DMS114 treated with DMSO at 0.1 percent for 48 hours (cell line): ENCODE data around the gene SLC8B1.

Experiments
- DNase-seq: peaks from one replicate; lab custom pipeline; 2025; ENCODE audit not compliant: unreplicated experiment; lab: John Stamatoyannopoulos, UW

Gene SLC8B1

DNA sequence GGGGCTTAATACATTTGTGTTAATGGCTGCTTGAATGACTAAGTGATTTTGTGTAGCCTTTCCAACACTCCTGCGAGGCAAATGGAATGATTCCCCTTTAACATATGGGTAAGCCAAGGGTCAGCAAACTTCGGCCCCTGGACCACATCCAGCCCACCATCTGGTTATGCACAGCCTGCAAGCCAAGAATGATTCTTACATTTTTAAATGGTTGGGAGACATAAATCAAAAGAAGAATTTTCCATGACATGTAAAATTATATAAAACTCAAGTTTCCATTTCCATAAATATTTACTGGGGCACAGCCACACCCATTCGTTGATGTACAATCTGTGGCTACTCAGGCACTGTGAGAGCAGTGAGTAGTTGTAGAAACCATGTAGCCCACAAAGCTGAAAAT is 9.0 kb downstream of the SLC8B1 start:
- no peak for DNase-seq

DNA sequence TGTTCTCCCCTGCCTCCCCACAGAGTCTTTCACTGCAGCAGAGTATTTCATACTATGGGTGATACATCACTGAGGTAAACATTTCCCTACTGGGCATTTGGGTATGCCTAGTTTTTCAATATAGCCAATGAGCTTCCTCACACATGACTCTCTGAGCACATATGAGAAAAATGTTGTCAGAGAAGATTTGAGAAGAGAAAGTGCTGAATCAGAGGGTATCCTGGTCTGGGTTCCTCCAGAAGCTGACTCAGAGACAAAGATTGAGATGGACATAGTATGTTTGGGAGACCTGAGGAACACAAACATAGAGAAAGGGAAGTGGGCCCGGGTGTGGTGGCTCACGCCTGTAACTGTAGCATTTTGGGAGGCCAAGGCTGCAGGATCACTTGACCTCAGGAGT is 12.6 kb downstream of the SLC8B1 start:
- no peak for DNase-seq

- no peak for DNase-seq
Observed at GRCh38 chr12:113320401-113320800, 14.5 kb downstream of the SLC8B1 start.

DNA sequence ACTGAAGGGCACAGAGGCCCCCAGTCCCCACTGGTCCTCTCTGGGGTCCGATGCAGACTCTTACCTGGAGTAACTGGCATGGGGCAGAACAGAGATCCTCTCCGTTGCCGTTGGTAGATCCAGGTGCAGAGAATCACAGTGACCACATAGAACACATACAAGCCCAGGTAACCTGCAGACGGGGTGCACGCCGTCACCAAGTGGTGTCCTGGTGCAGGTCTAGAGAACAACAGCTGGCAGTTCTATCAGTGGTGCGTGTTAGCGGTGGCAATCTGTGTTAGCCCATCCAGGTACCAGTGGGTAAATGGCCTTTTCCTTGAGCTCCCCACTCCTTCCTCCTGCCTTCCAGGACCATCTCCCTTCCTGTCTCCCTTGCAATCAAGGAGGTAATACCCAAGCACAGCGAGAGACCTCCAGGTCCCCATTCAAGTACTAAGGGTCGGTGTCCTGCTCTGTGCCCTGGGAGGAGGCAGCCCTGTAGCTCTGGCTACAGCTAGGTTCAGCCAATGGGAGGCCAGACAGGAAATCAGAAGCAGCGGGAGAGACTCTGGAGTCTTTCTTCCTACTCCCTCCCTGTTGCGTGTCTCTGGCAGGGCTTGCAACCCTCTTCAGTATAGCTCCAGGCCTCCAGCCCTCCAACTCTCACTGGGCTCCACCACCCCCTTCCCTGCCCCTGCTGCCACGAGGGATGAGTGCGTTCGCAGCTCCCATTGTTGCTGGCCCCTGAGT is 15.8 kb downstream of the SLC8B1 start:
- no peak for DNase-seq

- no peak for DNase-seq
Observed at GRCh38 chr12:113318046-113318656, 16.8 kb downstream of the SLC8B1 start.

- no peak for DNase-seq
Observed at GRCh38 chr12:113317122-113317521, 17.8 kb downstream of the SLC8B1 start.

GRCh38 chr12:113316155-113316554 is 18.8 kb downstream of the SLC8B1 start:
- no peak for DNase-seq

DNA sequence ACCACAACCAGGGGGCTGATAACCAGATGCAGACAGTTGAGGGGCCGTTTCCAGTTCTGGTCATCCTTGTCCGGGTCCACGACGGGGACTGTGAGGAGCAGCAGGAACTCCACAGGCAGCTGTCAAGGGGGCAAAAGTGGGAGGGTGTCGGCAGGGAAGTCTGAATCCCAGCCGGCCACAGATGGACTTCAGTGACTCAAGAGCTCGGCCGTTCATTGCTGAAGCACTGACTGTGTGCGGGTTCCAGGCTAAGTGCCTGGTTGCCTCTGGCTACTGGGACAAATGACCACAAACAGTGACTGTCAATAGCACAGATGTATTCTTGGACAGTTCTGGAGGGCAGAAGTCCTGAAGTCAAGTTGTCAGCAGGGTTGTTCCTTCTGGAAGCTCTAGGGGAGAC is 19.6 kb downstream of the SLC8B1 start:
- no peak for DNase-seq

GRCh38 chr12:113314121-113314529 is 20.8 kb downstream of the SLC8B1 start:
- DNase-seq, result no peak

DNA sequence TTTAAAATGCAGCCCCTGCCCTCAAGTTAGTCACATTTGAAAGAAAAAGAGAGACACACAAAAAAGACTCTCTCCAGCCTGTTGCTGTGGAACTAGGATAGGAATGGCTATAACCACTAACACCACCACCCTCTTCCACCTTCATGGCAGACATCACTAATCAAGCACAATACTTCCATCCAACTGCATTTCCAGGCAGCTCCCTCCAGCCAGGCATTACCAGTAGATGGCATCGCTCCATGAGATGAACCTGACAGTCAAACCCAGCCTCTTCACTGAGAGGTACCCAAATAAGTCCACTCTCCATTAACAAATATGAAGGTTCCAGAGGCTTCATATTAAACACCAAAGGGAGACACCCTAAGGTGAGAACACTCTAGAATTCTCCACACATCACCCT is 24.4 kb downstream of the SLC8B1 start:
- DNase-seq, result no peak

DNA sequence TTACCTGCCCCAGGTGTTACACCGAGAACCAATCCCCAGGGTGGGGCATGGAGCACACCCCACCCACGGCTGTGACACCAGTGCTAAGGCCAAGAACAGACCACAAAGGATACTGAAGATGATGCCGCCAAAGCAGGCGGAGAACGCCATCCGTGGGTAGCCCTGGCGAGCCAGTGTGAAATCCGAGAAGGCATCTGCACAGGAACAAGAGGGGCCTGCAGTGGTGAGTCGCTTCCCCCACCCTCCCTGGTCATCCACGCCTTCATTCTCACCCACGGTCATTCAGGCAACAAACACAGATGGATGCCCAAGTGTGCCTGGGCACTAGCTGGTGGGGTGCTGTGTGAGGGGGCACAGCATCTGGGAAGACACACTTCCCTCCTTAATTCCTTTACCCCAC is 28.5 kb downstream of the SLC8B1 start:
- DNase-seq, result no peak

DNA sequence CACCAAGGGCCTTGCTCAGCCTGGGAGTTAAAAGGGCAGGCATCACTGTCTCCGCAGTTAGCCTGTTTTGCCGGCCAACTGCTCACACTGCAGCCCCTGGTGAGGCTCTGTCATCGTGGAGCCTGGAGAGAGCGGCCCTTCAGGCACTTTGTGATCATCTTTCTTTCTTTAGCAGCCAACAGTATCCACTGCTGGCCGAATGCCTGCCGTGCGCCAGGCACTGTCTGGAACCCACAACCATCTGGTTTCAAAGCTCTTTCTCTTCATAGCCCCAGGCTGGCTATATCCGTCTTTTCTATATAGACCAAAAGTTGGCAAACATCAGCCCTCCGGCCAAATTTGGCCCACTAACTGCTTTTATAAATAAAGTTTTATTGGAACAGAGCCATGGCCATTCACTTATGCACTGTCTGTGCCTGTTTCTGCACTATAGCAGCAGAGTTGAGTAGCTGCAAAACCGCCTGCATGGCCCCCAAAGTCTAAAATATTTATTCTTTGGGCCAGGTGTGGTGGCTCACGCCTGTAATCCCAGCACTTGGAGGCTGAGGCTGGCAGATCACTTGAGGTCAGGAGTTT is 29.5 kb downstream of the SLC8B1 start:
- DNase-seq, result no peak

DNA sequence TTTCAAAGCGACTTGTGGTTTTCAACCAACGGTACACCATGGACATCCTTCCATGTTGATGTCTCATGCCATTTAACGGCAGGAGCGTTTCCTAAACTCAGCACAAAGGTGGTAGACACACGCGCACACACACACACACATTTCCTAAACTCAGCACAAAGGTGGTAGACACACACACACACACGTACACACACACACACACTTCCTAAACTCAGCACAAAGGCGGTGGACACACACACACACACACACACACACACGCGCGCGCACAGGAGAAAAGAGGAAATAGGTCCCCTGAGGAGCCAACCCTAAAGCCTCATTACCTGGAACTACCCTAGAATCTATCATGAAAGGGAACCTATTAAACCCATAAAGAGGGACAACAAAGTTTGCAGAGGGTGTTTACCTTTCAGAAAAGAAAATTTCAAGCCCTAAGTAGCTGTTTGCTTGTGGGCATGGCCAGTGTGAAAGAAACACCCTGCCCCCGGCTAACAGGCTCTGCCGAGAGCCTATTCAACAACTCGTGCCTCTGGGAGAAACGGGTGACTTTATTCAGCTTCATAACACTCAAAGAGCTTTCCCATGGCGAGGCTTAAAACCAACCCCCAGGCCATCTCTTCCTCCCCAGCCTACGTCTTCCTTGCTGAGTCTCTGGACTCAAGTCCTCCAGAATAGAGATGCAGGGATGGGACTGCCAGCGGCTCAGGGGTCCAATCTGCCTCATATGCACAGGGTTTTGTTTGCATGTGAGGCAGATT is 31.8 kb downstream of the SLC8B1 start:
- DNase-seq, result no peak

GRCh38 chr12:113302466-113302865 is 32.4 kb downstream of the SLC8B1 start:
- no peak for DNase-seq

DNA sequence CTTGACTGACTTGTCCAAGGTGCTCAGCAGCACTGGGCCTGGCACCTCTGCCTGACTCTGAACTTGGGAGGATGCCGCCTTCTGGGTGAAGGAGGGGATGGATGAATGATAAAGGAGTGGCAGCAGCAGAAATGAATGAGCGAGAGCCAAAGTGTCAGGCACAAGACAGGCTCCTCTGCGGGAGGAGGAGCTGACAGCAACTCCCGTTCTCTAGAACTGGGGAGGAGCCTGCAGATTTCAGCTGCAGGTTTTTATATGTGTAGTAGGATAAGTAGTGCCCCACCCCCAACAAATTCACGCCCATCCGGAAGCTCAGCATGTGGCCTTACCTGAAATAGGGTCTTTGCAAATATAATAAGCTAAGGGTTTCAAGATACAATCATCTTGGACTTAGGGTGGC is 33.1 kb downstream of the SLC8B1 start:
- no peak for DNase-seq

- DNase-seq, result no peak
Observed at GRCh38 chr12:113299619-113300237, 35.2 kb downstream of the SLC8B1 start.

DNA sequence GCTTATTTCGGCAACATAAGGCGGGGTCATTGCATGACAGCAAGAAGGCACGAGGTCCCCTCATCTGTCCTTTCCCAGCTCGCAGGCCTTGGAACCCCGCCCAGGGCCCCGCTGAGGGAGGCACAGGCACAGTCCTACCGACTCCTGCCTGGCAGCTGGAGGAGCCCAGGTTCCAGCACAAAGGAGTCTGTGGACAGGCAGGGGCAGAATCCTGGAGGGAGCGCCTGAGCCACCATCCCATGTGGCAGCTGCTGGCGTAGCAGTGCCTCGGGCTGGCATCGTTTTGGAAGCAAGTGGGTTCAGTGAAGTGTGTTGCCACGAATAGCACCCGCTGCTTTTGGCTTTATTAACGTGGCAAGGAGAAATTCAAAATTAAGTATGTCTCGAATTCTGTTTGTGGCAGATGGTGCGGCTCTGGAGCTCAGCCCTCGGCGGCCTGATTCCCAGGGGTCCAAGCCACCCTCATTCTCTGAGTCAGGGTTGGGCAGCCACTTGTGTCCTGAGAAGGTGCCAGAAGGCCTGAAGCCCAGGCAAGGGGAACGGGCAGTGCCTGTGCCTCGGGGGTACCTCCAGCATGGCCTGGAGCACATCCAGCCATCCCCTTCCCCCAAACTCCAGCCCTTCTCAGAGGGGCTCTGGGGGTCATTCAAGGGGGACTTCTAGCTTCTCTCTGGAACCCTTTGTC is 35.9 kb downstream of the SLC8B1 start:
- no peak for DNase-seq

- DNase-seq, result no peak
Observed at GRCh38 chr12:113298472-113298817, 36.5 kb downstream of the SLC8B1 start.

DNA sequence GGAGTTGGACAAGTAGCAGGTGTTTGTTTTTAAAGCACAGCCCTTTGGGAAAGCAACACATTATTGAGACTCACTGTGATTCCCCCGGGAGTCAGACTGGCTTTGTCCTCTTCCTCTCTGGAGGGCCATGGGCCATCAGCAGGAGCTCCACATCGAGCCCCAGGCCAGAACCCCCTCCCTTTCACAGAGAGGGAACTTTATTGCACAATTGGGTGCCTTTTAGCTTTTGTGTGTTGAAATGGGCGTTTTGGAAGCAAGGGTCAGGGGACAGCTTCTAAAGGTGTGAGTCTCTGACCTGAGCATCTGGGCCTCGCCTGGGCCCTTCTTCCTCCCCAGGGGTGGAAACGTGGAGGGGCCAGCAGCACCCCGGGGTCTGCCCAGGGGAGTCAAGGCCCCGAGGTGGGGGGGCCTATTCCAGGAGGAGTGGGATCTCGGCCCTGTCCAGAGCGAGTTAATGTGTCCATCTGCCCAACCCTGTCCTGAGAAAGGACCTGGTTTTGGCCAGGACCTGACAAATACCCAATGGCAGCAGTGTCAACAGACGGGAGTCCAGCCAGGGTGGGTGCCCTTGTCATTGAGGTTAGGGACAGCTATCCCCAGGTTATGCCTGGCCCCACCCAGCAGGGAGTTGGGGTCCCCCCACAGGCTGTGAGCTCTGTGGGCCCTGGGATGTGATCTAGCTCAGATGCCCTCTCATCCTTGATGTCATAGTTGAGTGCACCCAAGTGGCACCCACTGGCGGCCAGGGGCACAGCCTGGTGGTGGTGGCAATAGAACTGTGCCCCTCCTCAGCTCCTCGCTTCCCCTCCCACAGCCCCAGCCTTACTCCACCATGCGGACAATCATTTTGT is 37.1 kb downstream of the SLC8B1 start:
- no peak for DNase-seq

DNA sequence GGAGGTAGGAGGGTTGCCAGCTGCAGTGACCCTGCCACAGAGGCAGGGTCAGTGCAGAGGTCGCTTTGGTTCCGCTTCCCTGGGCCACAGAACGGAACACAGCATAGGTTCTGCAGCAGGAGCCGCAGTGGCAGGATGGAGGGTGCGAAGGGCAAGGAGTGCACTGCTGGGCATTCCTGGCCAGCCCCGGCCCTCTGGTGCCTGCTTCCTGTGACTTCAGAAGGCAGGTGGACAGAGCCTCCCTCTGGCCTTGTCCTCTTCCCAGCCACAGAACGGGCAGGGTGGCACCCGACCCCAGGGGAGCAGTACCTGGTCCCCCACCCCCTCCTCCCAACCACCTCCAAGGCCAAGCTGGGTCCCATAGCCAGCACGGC is 37.7 kb downstream of the SLC8B1 start:
- no peak for DNase-seq
